Chondrocyte (in vitro differentiated cells): ENCODE data around the gene CSTPP1. TPM values are rescaled to one million over a fixed set of nuclear protein-coding genes. Genes with fewer than 3 reads are reported as not detected.

Experiments
- DNase-seq: peaks from one replicate; pipeline ENCODE4 v3.0.0; 2021; ENCODE audit warnings: mixed read lengths, low spot score
- H3K27ac Mint-ChIP-seq: one replicate; pipeline ENCODE4 v1.8.0; 2021; ENCODE audit warnings: mild to moderate bottlenecking, moderate library complexity, mixed read lengths; ENCODE audit not compliant: unreplicated experiment
- H3K27me3 Mint-ChIP-seq: 2 replicates; pipeline ENCODE4 v1.8.0; 2021; ENCODE audit warnings: low read depth, mixed read lengths
- H3K36me3 Mint-ChIP-seq: 2 replicates; pipeline ENCODE4 v1.8.0; 2021; ENCODE audit warnings: low read depth, mixed read lengths
- H3K4me1 Mint-ChIP-seq: 2 replicates; pipeline ENCODE4 v1.8.0; 2021; ENCODE audit warnings: low read depth, mild to moderate bottlenecking, mixed read lengths
- H3K4me3 Mint-ChIP-seq: one replicate; pipeline ENCODE4 v1.8.0; 2021; ENCODE audit warnings: mild to moderate bottlenecking, moderate library complexity, mixed read lengths; ENCODE audit not compliant: unreplicated experiment
- H3K9me3 Mint-ChIP-seq: 2 replicates; pipeline ENCODE4 v1.8.0; 2021; ENCODE audit warnings: low read depth, mixed read lengths
- CTCF ChIP-seq: fragments of 200-600 bp; sonication (generic); IDR thresholded peaks from 2 replicates; pipeline ENCODE4 v1.5.0; 2021; ENCODE audit warnings: antibody characterized with exemption, mild to moderate bottlenecking, moderate library complexity
- total RNA-seq: library from RNA; stranded (reverse); gene quantifications from 3 replicates; pipeline ENCODE4 v1.2.1, GENCODE V29; 2021

The CSTPP1 gene
- total RNA-seq, 1 donor from 2014 or later: 19.6 TPM

DNA sequence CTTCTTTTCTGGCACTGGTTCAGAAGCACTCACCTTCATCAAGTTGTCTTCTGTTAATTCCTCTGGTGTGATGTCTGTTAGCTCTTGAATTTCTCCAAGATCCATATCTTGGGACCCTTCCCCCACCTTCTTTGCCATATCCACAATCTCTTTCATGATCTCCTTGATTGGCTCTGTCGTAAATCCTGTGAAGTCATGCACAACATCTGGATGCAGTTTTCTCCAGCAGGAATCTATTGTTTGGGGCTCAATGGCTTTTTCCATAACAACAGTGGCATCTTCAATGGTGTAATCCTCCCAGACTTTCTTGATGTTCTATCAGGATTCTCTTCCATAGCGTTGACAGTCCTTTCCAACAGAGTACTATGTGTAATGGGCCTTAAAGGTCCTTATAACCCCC is 96.9 kb downstream of the CSTPP1 start:
- Mint-ChIP-seq H3K4me3 (no peak overlapping the region), H3K27ac (no peak overlapping the region)
- DNase-seq: no peak

GRCh38 chr11:47034091-47034490 is 97.5 kb downstream of the CSTPP1 start:
- no peak for TF ChIP-seq CTCF
- no peak for DNase-seq
- no peaks in the 10 kb centered on the region for H3K27me3 Mint-ChIP-seq
- peaks cover 6% of the 10 kb centered on the region for H3K9me3 Mint-ChIP-seq
- H3K36me3 Mint-ChIP-seq: peaks cover 1% of the 10 kb centered on the region
- H3K4me1 Mint-ChIP-seq: no peaks in the 10 kb centered on the region
- H3K4me3 Mint-ChIP-seq: no peak overlapping the region
- no peak overlapping the region for H3K27ac Mint-ChIP-seq

More for the DNA sequence above, 96.9 kb downstream of the CSTPP1 start:
- Mint-ChIP-seq H3K9me3 (peaks cover 6% of the 10 kb centered on the region), H3K36me3 (peaks cover 1% of the 10 kb centered on the region), H3K27me3 (no peaks in the 10 kb centered on the region), H3K4me1 (no peaks in the 10 kb centered on the region)
- no peak for TF ChIP-seq CTCF

DNA sequence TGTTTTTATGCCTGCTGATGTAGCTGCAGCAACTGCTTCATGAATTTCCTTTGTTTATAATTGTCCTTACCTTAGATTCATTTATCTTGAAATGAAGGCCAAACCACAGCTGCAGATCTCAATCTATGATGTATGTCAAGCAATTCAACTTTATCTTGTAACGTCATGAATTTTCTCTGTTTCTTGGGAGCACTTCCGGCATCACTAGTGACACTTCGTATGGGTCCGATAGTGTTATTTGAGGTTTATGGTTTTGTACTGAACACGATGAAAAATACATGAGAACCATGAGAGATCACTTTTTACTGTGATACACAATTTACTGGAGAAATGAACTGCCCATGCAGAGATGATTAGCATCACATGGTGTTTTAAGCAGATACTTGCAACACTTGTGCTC is 98.5 kb downstream of the CSTPP1 start:
- H3K27ac Mint-ChIP-seq: no peak overlapping the region
- peaks cover 6% of the 10 kb centered on the region for H3K9me3 Mint-ChIP-seq
- H3K27me3 Mint-ChIP-seq: no peaks in the 10 kb centered on the region
- H3K4me3 Mint-ChIP-seq: no peak overlapping the region
- no peak for TF ChIP-seq CTCF
- H3K36me3 Mint-ChIP-seq: peaks cover 2% of the 10 kb centered on the region
- no peaks in the 10 kb centered on the region for H3K4me1 Mint-ChIP-seq
- no peak for DNase-seq

DNA sequence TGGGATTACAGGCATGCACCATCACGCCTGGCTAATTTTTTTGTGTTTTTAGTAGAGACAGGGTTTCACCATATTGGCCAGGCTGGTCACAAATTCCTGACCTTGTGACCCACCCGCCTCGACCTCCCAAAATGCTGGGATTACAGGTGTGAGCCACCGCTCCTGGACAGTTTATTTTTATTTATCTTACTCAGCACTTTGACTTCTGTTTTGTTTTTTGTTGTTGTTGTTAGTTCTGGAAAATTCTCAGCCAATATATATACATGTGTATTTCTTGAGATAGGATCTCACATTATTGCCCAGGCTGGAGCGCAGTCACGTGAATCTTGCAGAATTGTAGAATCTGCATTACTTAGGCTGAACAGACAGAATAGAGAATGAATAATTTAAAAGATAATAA is 107.6 kb downstream of the CSTPP1 start:
- H3K4me3 Mint-ChIP-seq: no peak overlapping the region
- H3K27me3 Mint-ChIP-seq: no peaks in the 10 kb centered on the region
- H3K4me1 Mint-ChIP-seq: peaks cover 6% of the 10 kb centered on the region
- no peak overlapping the region for H3K27ac Mint-ChIP-seq
- TF ChIP-seq CTCF: no peak
- peaks cover 1% of the 10 kb centered on the region for H3K36me3 Mint-ChIP-seq
- no peak for DNase-seq
- no peaks in the 10 kb centered on the region for H3K9me3 Mint-ChIP-seq

GRCh38 chr11:47047972-47048371 is 111.4 kb downstream of the CSTPP1 start:
- Mint-ChIP-seq H3K4me1 (peaks cover 12% of the 10 kb centered on the region), H3K4me3 (no peak overlapping the region), H3K27ac (no peak overlapping the region), H3K9me3 (no peaks in the 10 kb centered on the region), H3K27me3 (no peaks in the 10 kb centered on the region), H3K36me3 (peaks cover 3% of the 10 kb centered on the region)
- DNase-seq: no peak
- no peak for TF ChIP-seq CTCF
